Dendritic cell treated with granulocyte-macrophage colony-stimulating factor and Interleukin-4, amounts not matched to agents 40 ng/mL and 50 ng/mL, for 4 days (primary cell): ENCODE data around the gene DCP2.
A peak's percentile ranks its signal among the peaks of the same experiment; 100 is the strongest.

Experiments used
- H3K27ac Mint-ChIP-seq: one replicate; pipeline ENCODE4 v1.8.0; 2022; ENCODE audit warnings: mild to moderate bottlenecking, mixed read lengths
- H3K27me3 Mint-ChIP-seq: one replicate; pipeline ENCODE4 v1.8.0; 2022; ENCODE audit warnings: mild to moderate bottlenecking, mixed read lengths
- H3K36me3 Mint-ChIP-seq: one replicate; pipeline ENCODE4 v1.8.0; 2022; ENCODE audit warnings: low read depth, mixed read lengths
- H3K4me1 Mint-ChIP-seq: one replicate; pipeline ENCODE4 v1.8.0; 2022; ENCODE audit warnings: low read depth, mixed read lengths
- H3K4me3 Mint-ChIP-seq: one replicate; pipeline ENCODE4 v1.8.0; 2022; ENCODE audit warnings: mild to moderate bottlenecking, moderate library complexity, mixed read lengths
- H3K9me3 Mint-ChIP-seq: one replicate; pipeline ENCODE4 v1.8.0; 2022; ENCODE audit warnings: mixed read lengths
- intact Hi-C: fragments of 100-400 bp; cut with micrococcal nuclease; formaldehyde crosslinking; loops from one replicate; pipeline ENCODE4 v1.15.0; 2022

Gene DCP2

GRCh38 chr5:113052041-113052795 is 75.6 kb downstream of the DCP2 start:
- peak overlapping the region; percentile 28 for H3K27ac Mint-ChIP-seq
- intact Hi-C loops = no loop called here
- H3K27me3 Mint-ChIP-seq = peaks cover 2% of the 10 kb centered on the region
- H3K4me1 Mint-ChIP-seq = peaks cover 49% of the 10 kb centered on the region
- H3K36me3 Mint-ChIP-seq = no peaks in the 10 kb centered on the region
- no peaks in the 10 kb centered on the region for H3K9me3 Mint-ChIP-seq
- H3K4me3 Mint-ChIP-seq = no peak overlapping the region

- Mint-ChIP-seq H3K4me3 (no peak overlapping the region), H3K9me3 (no peaks in the 10 kb centered on the region), H3K27me3 (peaks cover 3% of the 10 kb centered on the region), H3K36me3 (no peaks in the 10 kb centered on the region), H3K27ac (no peak overlapping the region), H3K4me1 (peaks cover 43% of the 10 kb centered on the region)
- intact Hi-C loops = no loop called here
Measured at GRCh38 chr5:113053511-113053995, 77.0 kb downstream of the DCP2 start.

- H3K27me3 Mint-ChIP-seq = peaks cover 6% of the 10 kb centered on the region
- peaks cover 29% of the 10 kb centered on the region for H3K4me1 Mint-ChIP-seq
- intact Hi-C loops = no loop called here
- H3K27ac Mint-ChIP-seq = peak overlapping the region; percentile 16
- no peaks in the 10 kb centered on the region for H3K36me3 Mint-ChIP-seq
- H3K4me3 Mint-ChIP-seq = no peak overlapping the region
- no peaks in the 10 kb centered on the region for H3K9me3 Mint-ChIP-seq
Measured at GRCh38 chr5:113054899-113055298, 78.3 kb downstream of the DCP2 start.

- intact Hi-C loops = no loop called here
- H3K4me1 Mint-ChIP-seq = peaks cover 11% of the 10 kb centered on the region
- no peaks in the 10 kb centered on the region for H3K9me3 Mint-ChIP-seq
- no peaks in the 10 kb centered on the region for H3K36me3 Mint-ChIP-seq
- peaks cover 12% of the 10 kb centered on the region for H3K27me3 Mint-ChIP-seq
- H3K27ac Mint-ChIP-seq = no peak overlapping the region
- no peak overlapping the region for H3K4me3 Mint-ChIP-seq
Measured at GRCh38 chr5:113056988-113057387, 80.4 kb downstream of the DCP2 start.

- Mint-ChIP-seq H3K9me3 (no peaks in the 10 kb centered on the region), H3K4me3 (no peak overlapping the region), H3K27ac (no peak overlapping the region), H3K4me1 (peaks cover 11% of the 10 kb centered on the region), H3K27me3 (peaks cover 12% of the 10 kb centered on the region), H3K36me3 (no peaks in the 10 kb centered on the region)
- intact Hi-C loops = no loop called here
Measured at GRCh38 chr5:113057557-113057984, 81.0 kb downstream of the DCP2 start.

- no peak overlapping the region for H3K4me3 Mint-ChIP-seq
- H3K27me3 Mint-ChIP-seq = peaks cover 14% of the 10 kb centered on the region
- H3K27ac Mint-ChIP-seq = no peak overlapping the region
- peaks cover 11% of the 10 kb centered on the region for H3K4me1 Mint-ChIP-seq
- no peaks in the 10 kb centered on the region for H3K9me3 Mint-ChIP-seq
- intact Hi-C loops = no loop called here
- H3K36me3 Mint-ChIP-seq = no peaks in the 10 kb centered on the region
Measured at GRCh38 chr5:113058269-113058668, 81.7 kb downstream of the DCP2 start.

- intact Hi-C loops = no loop called here
Measured at GRCh38 chr5:113058706-113059226, 82.2 kb downstream of the DCP2 start.

GRCh38 chr5:113059232-113060040 is 82.8 kb downstream of the DCP2 start:
- intact Hi-C loops = no loop called here
- Mint-ChIP-seq H3K9me3 (no peaks in the 10 kb centered on the region), H3K36me3 (no peaks in the 10 kb centered on the region), H3K4me1 (peaks cover 11% of the 10 kb centered on the region), H3K4me3 (no peak overlapping the region), H3K27ac (no peak overlapping the region), H3K27me3 (peaks cover 15% of the 10 kb centered on the region)

More at GRCh38 chr5:113058706-113059226, 82.2 kb downstream of the DCP2 start:
- H3K4me3 Mint-ChIP-seq = no peak overlapping the region
- peaks cover 15% of the 10 kb centered on the region for H3K27me3 Mint-ChIP-seq
- H3K27ac Mint-ChIP-seq = no peak overlapping the region
- no peaks in the 10 kb centered on the region for H3K36me3 Mint-ChIP-seq
- no peaks in the 10 kb centered on the region for H3K9me3 Mint-ChIP-seq
- H3K4me1 Mint-ChIP-seq = peaks cover 11% of the 10 kb centered on the region

GRCh38 chr5:113060408-113061025 is 83.9 kb downstream of the DCP2 start:
- intact Hi-C loops = no loop called here
- Mint-ChIP-seq H3K9me3 (no peaks in the 10 kb centered on the region), H3K27me3 (peaks cover 15% of the 10 kb centered on the region), H3K4me1 (peaks cover 11% of the 10 kb centered on the region), H3K36me3 (no peaks in the 10 kb centered on the region), H3K27ac (no peak overlapping the region), H3K4me3 (no peak overlapping the region)

GRCh38 chr5:113061846-113062780 is 85.5 kb downstream of the DCP2 start:
- Mint-ChIP-seq H3K36me3 (no peaks in the 10 kb centered on the region), H3K4me3 (no peak overlapping the region), H3K27ac (no peak overlapping the region), H3K9me3 (no peaks in the 10 kb centered on the region), H3K27me3 (peaks cover 14% of the 10 kb centered on the region), H3K4me1 (peaks cover 4% of the 10 kb centered on the region)
- intact Hi-C loops = no loop called here

GRCh38 chr5:113062869-113063508 is 86.4 kb downstream of the DCP2 start:
- intact Hi-C loops = no loop called here
- no peak overlapping the region for H3K27ac Mint-ChIP-seq
- no peak overlapping the region for H3K4me3 Mint-ChIP-seq
- H3K9me3 Mint-ChIP-seq = no peaks in the 10 kb centered on the region
- H3K36me3 Mint-ChIP-seq = no peaks in the 10 kb centered on the region
- peaks cover 13% of the 10 kb centered on the region for H3K27me3 Mint-ChIP-seq
- H3K4me1 Mint-ChIP-seq = no peaks in the 10 kb centered on the region

GRCh38 chr5:113063927-113064326 is 87.3 kb downstream of the DCP2 start:
- Mint-ChIP-seq H3K27me3 (peaks cover 13% of the 10 kb centered on the region), H3K4me1 (no peaks in the 10 kb centered on the region), H3K36me3 (no peaks in the 10 kb centered on the region), H3K9me3 (no peaks in the 10 kb centered on the region), H3K4me3 (no peak overlapping the region), H3K27ac (no peak overlapping the region)
- intact Hi-C loops = no loop called here

- peaks cover 10% of the 10 kb centered on the region for H3K27me3 Mint-ChIP-seq
- no peak overlapping the region for H3K27ac Mint-ChIP-seq
- no peaks in the 10 kb centered on the region for H3K9me3 Mint-ChIP-seq
- H3K4me1 Mint-ChIP-seq = no peaks in the 10 kb centered on the region
- H3K36me3 Mint-ChIP-seq = no peaks in the 10 kb centered on the region
- no peak overlapping the region for H3K4me3 Mint-ChIP-seq
- intact Hi-C loops = no loop called here
Measured at GRCh38 chr5:113064806-113065205, 88.2 kb downstream of the DCP2 start.
